A673 (cell line): ENCODE measurements around the gene ATG9B. TPM values are rescaled to one million over a fixed set of nuclear protein-coding genes. Genes with fewer than 3 reads are reported as not detected.

ENCODE experiments used
- BruUV-seq: library from RNA; stranded (reverse); fragments of 400-500 nt; replicated peaks from 2 replicates; lab custom pipeline; 2021; lab: Mats Ljungman, UMichigan
- CTCF ChIA-PET: fragments of 300-600 bp; sonication (Branson Sonifier 250); formaldehyde crosslinking; loops from one replicate; lab custom pipeline; 2022; ENCODE audit warnings: antibody characterized with exemption; lab: Charles Lee
- POLR2A ChIA-PET: fragments of 300-600 bp; sonication (Branson Sonifier 250); formaldehyde crosslinking; loops from one replicate; lab custom pipeline; 2022; ENCODE audit warnings: antibody characterized with exemption; ENCODE audit not compliant: low non-redundant PET; lab: Charles Lee
- DNase-seq: peaks from one replicate; pipeline ENCODE4 v3.0.0-alpha.2; 2015; ENCODE audit warnings: low spot score
- H3K27ac ChIP-seq: fragments of 200-600 bp; sonication (generic); 2 replicates; pipeline ENCODE4 v1.5.1; 2016; ENCODE audit warnings: mixed run types, low read depth, mild to moderate bottlenecking, mixed read lengths, antibody characterized with exemption, low read length; ENCODE audit not compliant: poor library complexity, severe bottlenecking
- H3K27me3 ChIP-seq: fragments of 200-600 bp; sonication (generic); replicated peaks from 2 replicates; pipeline ENCODE4 v1.6.1; 2017; ENCODE audit warnings: mixed run types, low read depth, mild to moderate bottlenecking, mixed read lengths, antibody characterized with exemption, low read length; ENCODE audit not compliant: insufficient read depth, poor library complexity
- H3K36me3 ChIP-seq: fragments of 200-600 bp; sonication (generic); 2 replicates; pipeline ENCODE4 v1.6.1; 2016; ENCODE audit warnings: mixed run types, mild to moderate bottlenecking, mixed read lengths, antibody characterized with exemption, low read length; ENCODE audit not compliant: insufficient read depth, poor library complexity, severe bottlenecking
- H3K4me1 ChIP-seq: fragments of 200-600 bp; sonication (generic); 2 replicates; pipeline ENCODE4 v1.6.1; 2017; ENCODE audit warnings: mixed run types, mild to moderate bottlenecking, mixed read lengths, antibody characterized with exemption, low read length; ENCODE audit not compliant: insufficient read depth, poor library complexity, severe bottlenecking
- H3K4me3 ChIP-seq: fragments of 200-600 bp; sonication (generic); 2 replicates; pipeline ENCODE4 v1.5.1; 2016; ENCODE audit warnings: low read depth, mixed run types, mild to moderate bottlenecking, mixed read lengths, low read length; ENCODE audit not compliant: poor library complexity, severe bottlenecking
- H3K9me3 ChIP-seq: fragments of 200-600 bp; sonication (generic); 2 replicates; pipeline ENCODE4 v1.6.1; 2016; ENCODE audit warnings: mixed run types, low read depth, mild to moderate bottlenecking, mixed read lengths, antibody characterized with exemption, low read length; ENCODE audit not compliant: poor library complexity, severe bottlenecking
- CTCF ChIP-seq: fragments of 300-800, 200-600 bp; sonication (generic); conservative IDR thresholded peaks from 2 replicates; pipeline ENCODE4 v1.5.1; 2017; ENCODE audit warnings: low read depth, mild to moderate bottlenecking, antibody characterized with exemption, low read length, moderate library complexity, mixed read lengths
- EZH2 ChIP-seq: fragments of 200-600 bp; sonication (generic); IDR thresholded peaks from 2 replicates; pipeline ENCODE4 v1.6.1; 2017; ENCODE audit warnings: borderline replicate concordance, low read depth, mild to moderate bottlenecking, mixed read lengths, antibody characterized with exemption, low read length; ENCODE audit not compliant: poor library complexity, severe bottlenecking
- intact Hi-C: fragments of 100-400 bp; cut with micrococcal nuclease; formaldehyde crosslinking; loops from one replicate; pipeline ENCODE4 v1.10.0; 2022; ENCODE audit not compliant: unreplicated experiment
- total RNA-seq: library from RNA; stranded (reverse); gene quantifications from 2 replicates; pipeline ENCODE4 v1.2.3, GENCODE V29; 2021

Gene ATG9B
- total RNA-seq, 1 experiment from 2014 or later: 1.9 TPM

- no peak overlapping the region for H3K4me3 ChIP-seq
- no peaks in the 10 kb centered on the region for H3K4me1 ChIP-seq
- H3K27me3 ChIP-seq: peaks cover 19% of the 10 kb centered on the region
- H3K36me3 ChIP-seq: no peaks in the 10 kb centered on the region
- peak; percentile 68 for DNase-seq
- ChIA-PET POLR2A (no interaction called here), CTCF (interaction anchor here (0.6 to 1.1 kb wide), 4 partner anchors 8 to 110 kb away, joined by 3 to 8 read pairs (median 6); partner anchors contain the start of gene ABCB8)
- intact Hi-C loops: loop anchor here (1.0 kb wide), 1 partner anchor 23 kb away; no protein-coding TSS in a partner anchor
- BruUV-seq: no TSS peak
- no peak overlapping the region for H3K27ac ChIP-seq
- no peaks in the 10 kb centered on the region for H3K9me3 ChIP-seq
- no peak for TF ChIP-seq EZH2
- peak; percentile 83 for TF ChIP-seq CTCF
These were observed 38.2 kb downstream of the ATG9B start for GRCh38 chr7:150986099-150986512.

GRCh38 chr7:150983893-150984368, 40.4 kb downstream of the ATG9B start:
- ChIA-PET CTCF (interaction anchor here (0.7 kb wide), 1 partner anchor 10 kb away, joined by 3 read pairs; no protein-coding TSS in a partner anchor), POLR2A (no interaction called here)
- intact Hi-C loops: no loop called here
- DNase-seq: peak; percentile 47
- peaks cover 6% of the 10 kb centered on the region for H3K4me1 ChIP-seq
- TF ChIP-seq CTCF: no peak
- no peak for TF ChIP-seq EZH2
- no TSS peak for BruUV-seq
- H3K4me3 ChIP-seq: no peak overlapping the region
- peaks cover 30% of the 10 kb centered on the region for H3K27me3 ChIP-seq
- H3K36me3 ChIP-seq: no peaks in the 10 kb centered on the region
- no peak overlapping the region for H3K27ac ChIP-seq
- H3K9me3 ChIP-seq: no peaks in the 10 kb centered on the region

GRCh38 chr7:150982351-150982750, 41.9 kb downstream of the ATG9B start:
- no peaks in the 10 kb centered on the region for H3K9me3 ChIP-seq
- DNase-seq: no peak
- no peak overlapping the region for H3K27ac ChIP-seq
- no peak for TF ChIP-seq EZH2
- no peak for TF ChIP-seq CTCF
- peaks cover 10% of the 10 kb centered on the region for H3K4me1 ChIP-seq
- intact Hi-C loops: no loop called here
- no peaks in the 10 kb centered on the region for H3K36me3 ChIP-seq
- peaks cover 30% of the 10 kb centered on the region for H3K27me3 ChIP-seq
- no peak overlapping the region for H3K4me3 ChIP-seq
- BruUV-seq: no TSS peak
- ChIA-PET CTCF (no interaction called here), POLR2A (no interaction called here)
